Cardiac septum (tissue), 1 donor: ENCODE results near the gene SGSH. TPM values are rescaled to one million over a fixed set of nuclear protein-coding genes. Genes with fewer than 3 reads are reported as not detected.
A peak's percentile ranks its signal among the peaks of the same experiment; 100 is the strongest.
"Not testable (repeated sequence)": the region's sequence is repeated elsewhere in the genome, so short reads cannot be mapped to it uniquely, and the experiment has no call there.

ENCODE experiments used
- DNase-seq: peaks from one replicate; pipeline ENCODE4 v3.0.0-alpha.2; 2020; ENCODE audit warnings: low spot score
- intact Hi-C: fragments of 100-400 bp; cut with DNase I; formaldehyde crosslinking; loops from one replicate; pipeline ENCODE4 v1.14.0; 2022
- long read RNA-seq: library from polyadenylated mRNA; unstranded; transcript quantifications from one replicate; pipeline ENCODE4 v2.0.0, GENCODE V29; 2021
- total RNA-seq: library from RNA; stranded (reverse); fragmentation: NEBNext Ultra II Directional; extraction: Animal tissue kit (Norgen Biotek cat#: 25700); gene quantifications from one replicate; pipeline ENCODE4 v1.2.1, GENCODE V29; 2021
- donor health status: DM: no; HTN: no; CAD: no.

SGSH gene
- total RNA-seq, result 21.4 TPM
- long read RNA-seq, transcript SGSH-201 (8 exons, 2,784 nt), result major isoform, 13 of 30 reads
- long read RNA-seq, partial matches to known transcripts, result 4 of 30 reads
- long read RNA-seq, other reads (novel, unspliced or antisense), result 13 of 30 reads

- intact Hi-C loops, result no loop called here
These were observed at the start of gene SGSH, which contains the start of gene SLC26A11 for GRCh38 chr17:80220054-80220735. Gene SGSH (minus strand): TSS chr17:80220333. CDS start chr17:80220313, 20 bp downstream. Gene SLC26A11 (plus strand): TSS chr17:80220427. CDS start chr17:80221561, 1,134 bp downstream.

GRCh38 chr17:80269405-80269807, 49.3 kb upstream of the SGSH start:
- intact Hi-C loops, result no loop called here

More at GRCh38 chr17:80220054-80220735, at the start of gene SGSH, which contains the start of gene SLC26A11:
- peak; percentile 91 for DNase-seq

GRCh38 chr17:80268427-80268826, 48.3 kb upstream of the SGSH start:
- intact Hi-C loops, result no loop called here
- no peak for DNase-seq

More at GRCh38 chr17:80269405-80269807, 49.3 kb upstream of the SGSH start:
- DNase-seq, result no peak

- intact Hi-C loops, result no loop called here
- DNase-seq, result no peak
These were observed 47.3 kb upstream of the SGSH start for GRCh38 chr17:80267391-80267790.

GRCh38 chr17:80265205-80266068, 45.3 kb upstream of the SGSH start:
- intact Hi-C loops, result no loop called here
- DNase-seq, result no peak

GRCh38 chr17:80264205-80265075, 44.3 kb upstream of the SGSH start:
- no peak for DNase-seq
- intact Hi-C loops, result loop anchor here (5.0 kb wide), 1 partner anchor 162 kb away; the partner anchor contains the start of gene GAA

GRCh38 chr17:80263253-80264204, 43.4 kb upstream of the SGSH start:
- peak; percentile 93 for DNase-seq
- intact Hi-C loops, result loop anchor here (2.0 to 5.0 kb wide), 2 partner anchors 117 to 161 kb away; partner anchors contain the start of genes EIF4A3 and GAA

GRCh38 chr17:80262775-80263244, 42.7 kb upstream of the SGSH start:
- no peak for DNase-seq
- intact Hi-C loops, result loop anchor here (2.0 to 5.0 kb wide), 2 partner anchors 116 to 161 kb away; partner anchors contain the start of genes EIF4A3 and GAA

GRCh38 chr17:80262291-80262690, 42.2 kb upstream of the SGSH start:
- intact Hi-C loops, result loop anchor here (2.0 to 5.0 kb wide), 2 partner anchors 115 to 160 kb away; partner anchors contain the start of genes EIF4A3 and GAA

GRCh38 chr17:80261895-80262279, 41.8 kb upstream of the SGSH start:
- intact Hi-C loops, result loop anchor here (2.0 to 5.0 kb wide), 2 partner anchors 115 to 160 kb away; partner anchors contain the start of genes EIF4A3 and GAA

More at GRCh38 chr17:80262291-80262690, 42.2 kb upstream of the SGSH start:
- no peak for DNase-seq

GRCh38 chr17:80261159-80261894, 41.2 kb upstream of the SGSH start:
- intact Hi-C loops, result loop anchor here (5.0 kb wide), 1 partner anchor 159 kb away; the partner anchor contains the start of gene GAA
- DNase-seq, result no peak

More at GRCh38 chr17:80261895-80262279, 41.8 kb upstream of the SGSH start:
- no peak for DNase-seq

- intact Hi-C loops, result loop anchor here (5.0 kb wide), 1 partner anchor 158 kb away; the partner anchor contains the start of gene GAA
- DNase-seq, result peak; percentile 88
These were observed 40.6 kb upstream of the SGSH start, which contains the start of gene RNF213 for GRCh38 chr17:80260791-80261158. Gene RNF213 (plus strand): TSS chr17:80260852. CDS start chr17:80263682, 2,830 bp downstream.

- intact Hi-C loops, result loop anchor here (5.0 kb wide), 1 partner anchor 158 kb away; the partner anchor contains the start of gene GAA
- peak; percentile 89 for DNase-seq
These were observed 40.0 kb upstream of the SGSH start for GRCh38 chr17:80260069-80260535.

- intact Hi-C loops, result loop anchor here (5.0 kb wide), 1 partner anchor 157 kb away; the partner anchor contains the start of gene GAA
- no peak for DNase-seq
These were observed 39.4 kb upstream of the SGSH start for GRCh38 chr17:80259457-80260068.

- DNase-seq, intact Hi-C loops: not testable (repeated sequence)
These were observed 38.2 kb upstream of the SGSH start for GRCh38 chr17:80258296-80258695.

GRCh38 chr17:80257716-80258213, 37.6 kb upstream of the SGSH start:
- no peak for DNase-seq
- intact Hi-C loops, result no loop called here
